ENCODE measurements around the gene YAF2.

The YAF2 gene

DNA sequence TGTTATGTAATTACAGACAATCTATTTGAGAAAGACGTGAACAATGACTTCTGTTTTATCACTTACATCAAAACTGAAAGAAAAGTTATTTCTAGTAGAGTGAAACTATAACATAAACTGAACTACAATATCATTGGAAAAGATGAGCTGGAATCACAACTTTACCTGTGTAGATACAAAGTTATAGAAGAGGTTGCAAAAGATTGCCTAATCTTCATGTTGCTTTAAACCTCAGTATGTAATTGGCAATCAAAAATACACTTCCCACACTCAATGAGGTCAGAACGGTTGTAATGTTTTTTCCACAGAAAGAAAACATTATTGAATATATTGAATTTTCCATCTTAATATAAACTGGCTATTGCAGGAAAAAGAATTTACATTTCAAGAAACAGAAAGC lies 55.7 kb downstream of the YAF2 start:
- TF ChIP-seq, protein P1, sequence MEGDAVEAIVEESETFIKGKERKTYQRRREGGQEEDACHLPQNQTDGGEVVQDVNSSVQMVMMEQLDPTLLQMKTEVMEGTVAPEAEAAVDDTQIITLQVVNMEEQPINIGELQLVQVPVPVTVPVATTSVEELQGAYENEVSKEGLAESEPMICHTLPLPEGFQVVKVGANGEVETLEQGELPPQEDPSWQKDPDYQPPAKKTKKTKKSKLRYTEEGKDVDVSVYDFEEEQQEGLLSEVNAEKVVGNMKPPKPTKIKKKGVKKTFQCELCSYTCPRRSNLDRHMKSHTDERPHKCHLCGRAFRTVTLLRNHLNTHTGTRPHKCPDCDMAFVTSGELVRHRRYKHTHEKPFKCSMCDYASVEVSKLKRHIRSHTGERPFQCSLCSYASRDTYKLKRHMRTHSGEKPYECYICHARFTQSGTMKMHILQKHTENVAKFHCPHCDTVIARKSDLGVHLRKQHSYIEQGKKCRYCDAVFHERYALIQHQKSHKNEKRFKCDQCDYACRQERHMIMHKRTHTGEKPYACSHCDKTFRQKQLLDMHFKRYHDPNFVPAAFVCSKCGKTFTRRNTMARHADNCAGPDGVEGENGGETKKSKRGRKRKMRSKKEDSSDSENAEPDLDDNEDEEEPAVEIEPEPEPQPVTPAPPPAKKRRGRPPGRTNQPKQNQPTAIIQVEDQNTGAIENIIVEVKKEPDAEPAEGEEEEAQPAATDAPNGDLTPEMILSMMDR (IDR thresholded peaks at IDR 0.05), result no peak
- no peak for DNase-seq (ENCODE audit: low spot score)
- Histone ChIP-seq H3K4me3 (no peak overlapping the region), H3K27ac (no peak overlapping the region)

DNA sequence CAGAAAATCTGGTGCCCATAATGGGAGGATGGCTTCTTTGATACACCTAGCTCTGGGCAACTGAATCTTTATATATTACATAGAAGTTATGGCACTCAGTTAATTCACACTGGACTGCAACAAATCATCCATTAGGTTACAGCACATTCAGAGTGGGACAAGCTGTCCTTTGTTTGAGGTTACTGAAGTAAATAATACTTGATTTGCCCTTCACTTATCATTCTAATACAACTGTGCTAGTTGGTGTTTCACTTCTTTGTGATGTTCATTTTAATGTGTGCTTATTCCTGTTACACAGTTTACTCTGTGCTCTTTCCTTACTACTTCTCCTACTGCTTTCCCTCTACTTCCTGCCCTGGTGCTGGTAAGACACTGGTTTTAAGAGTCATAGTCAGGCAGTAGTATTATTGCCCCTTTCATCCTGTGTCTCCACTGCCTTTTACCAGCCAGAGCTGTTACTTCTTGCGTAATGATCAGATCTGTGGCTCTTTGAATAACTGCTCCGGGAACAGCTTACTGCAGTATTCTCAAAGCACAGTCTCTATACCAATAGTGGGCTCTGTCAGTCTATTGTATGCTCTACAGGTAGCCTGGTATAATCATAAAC lies 57.0 kb downstream of the YAF2 start:
- Histone ChIP-seq H3K27ac (no peak overlapping the region), H3K4me3 (no peak overlapping the region)
- TF ChIP-seq, protein P1 (IDR thresholded peaks at IDR 0.05), result no peak
- DNase-seq (ENCODE audit: low spot score), result no peak

DNA sequence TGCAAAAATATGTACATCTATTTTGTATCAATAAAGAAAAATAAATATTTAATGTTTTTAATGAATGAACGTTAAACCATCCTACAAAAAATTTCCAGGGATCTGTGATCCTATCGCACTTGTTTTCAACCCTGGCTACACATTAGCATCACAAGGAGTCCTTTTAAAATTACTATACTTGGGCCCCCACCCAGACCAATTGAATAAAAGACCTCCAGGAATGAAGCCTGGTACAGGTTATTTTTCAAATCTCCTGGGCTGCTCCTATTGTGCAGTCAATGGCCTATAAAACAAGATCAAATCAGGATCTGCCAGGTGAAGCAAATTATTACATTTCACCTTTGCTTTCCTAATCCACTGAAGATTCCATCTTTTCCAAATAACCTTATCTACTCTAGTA lies 59.9 kb downstream of the YAF2 start:
- TF ChIP-seq, protein P1 (IDR thresholded peaks at IDR 0.05), result no peak
- Histone ChIP-seq H3K4me3 (no peak overlapping the region), H3K27ac (no peak overlapping the region)
- no peak for DNase-seq (ENCODE audit: low spot score)

DNA sequence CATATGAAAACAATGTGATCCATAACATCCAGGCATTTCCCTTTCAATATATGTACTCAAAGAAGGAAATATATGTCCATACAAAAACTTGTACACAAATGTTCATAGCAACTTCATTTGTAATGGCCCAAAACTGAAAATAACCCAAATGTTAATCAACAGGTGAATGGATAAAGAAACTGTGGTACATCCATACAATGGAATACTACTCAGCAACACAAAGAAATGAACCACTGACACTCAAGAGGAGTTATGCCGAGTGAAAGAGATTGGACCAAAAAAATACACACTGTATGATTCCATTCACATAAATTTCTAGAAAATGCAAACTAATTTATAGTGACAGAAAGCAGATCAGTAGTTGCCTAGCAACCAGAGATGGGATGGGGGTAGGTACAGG lies 63.1 kb downstream of the YAF2 start:
- no peak for DNase-seq (ENCODE audit: low spot score)
- TF ChIP-seq, protein P1 (IDR thresholded peaks at IDR 0.05), result no peak
- Histone ChIP-seq H3K4me3 (no peak overlapping the region), H3K27ac (no peak overlapping the region)

DNA sequence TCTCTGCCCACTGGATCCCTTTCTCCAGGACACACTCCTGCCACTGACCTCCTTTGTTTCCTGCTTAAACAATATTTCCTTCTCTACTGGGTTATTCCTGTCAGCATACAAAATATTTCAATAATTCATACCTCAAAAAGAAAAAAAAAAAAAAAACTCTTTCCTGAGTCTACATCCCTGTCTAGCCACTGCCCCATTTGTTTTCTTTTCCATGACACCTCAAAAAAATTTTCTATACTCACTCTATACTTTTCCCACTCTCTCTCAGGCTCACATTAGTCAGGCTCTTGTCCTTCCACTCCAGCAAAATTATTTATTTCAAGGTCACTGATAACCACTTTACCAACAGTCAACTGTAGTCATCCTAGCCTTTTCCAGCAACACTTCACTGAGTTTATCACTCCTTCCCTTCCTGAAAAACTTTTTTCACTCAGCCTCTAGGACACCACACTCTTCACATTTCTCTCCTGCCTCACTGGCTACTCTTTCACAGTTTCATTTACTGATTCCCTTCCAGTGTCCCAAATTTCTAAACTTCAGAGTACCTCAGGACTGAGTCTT lies 64.0 kb downstream of the YAF2 start:
- Histone ChIP-seq H3K27ac (no peak overlapping the region), H3K4me3 (no peak overlapping the region)
- no peak for DNase-seq (ENCODE audit: low spot score)
- TF ChIP-seq, protein P1 (IDR thresholded peaks at IDR 0.05), result no peak

DNA sequence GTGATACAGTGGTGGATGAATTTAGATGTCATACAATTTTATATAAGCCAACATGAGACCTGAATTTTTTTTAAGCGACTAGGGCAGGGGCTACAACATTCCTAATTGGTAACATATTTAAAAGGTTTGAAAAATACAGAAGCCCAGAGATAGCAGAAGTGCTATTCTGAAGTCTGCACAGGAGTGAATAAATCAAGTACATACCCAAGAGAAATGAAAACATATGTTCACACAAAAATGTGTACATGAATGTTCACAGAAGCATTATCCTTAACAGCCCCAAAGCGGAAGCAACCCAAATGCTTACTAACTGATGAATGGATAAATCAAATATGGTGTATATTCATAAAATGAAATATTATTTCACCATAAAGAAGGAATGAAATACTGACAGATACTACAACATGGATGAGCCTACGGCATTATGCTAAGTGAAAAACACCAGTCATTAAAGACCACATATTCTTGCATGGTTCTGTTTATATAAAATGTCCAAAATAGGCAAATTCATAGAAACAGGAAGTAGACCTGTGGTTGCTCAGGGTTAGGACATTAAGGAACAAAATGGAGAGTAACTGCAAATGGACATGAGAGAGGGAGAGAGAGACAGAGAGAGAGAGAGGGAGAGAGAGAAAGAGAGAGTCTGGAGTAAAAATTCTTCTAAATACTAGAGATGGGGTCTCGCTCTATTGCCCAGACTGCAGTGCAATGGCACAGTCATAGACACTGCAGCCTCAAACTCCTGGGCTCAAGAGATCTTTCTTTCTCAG lies 65.4 kb downstream of the YAF2 start:
- Histone ChIP-seq H3K4me3 (no peak overlapping the region), H3K27ac (no peak overlapping the region)
- TF ChIP-seq, protein P1 (IDR thresholded peaks at IDR 0.05), result no peak
- DNase-seq (ENCODE audit: low spot score), result no peak

DNA sequence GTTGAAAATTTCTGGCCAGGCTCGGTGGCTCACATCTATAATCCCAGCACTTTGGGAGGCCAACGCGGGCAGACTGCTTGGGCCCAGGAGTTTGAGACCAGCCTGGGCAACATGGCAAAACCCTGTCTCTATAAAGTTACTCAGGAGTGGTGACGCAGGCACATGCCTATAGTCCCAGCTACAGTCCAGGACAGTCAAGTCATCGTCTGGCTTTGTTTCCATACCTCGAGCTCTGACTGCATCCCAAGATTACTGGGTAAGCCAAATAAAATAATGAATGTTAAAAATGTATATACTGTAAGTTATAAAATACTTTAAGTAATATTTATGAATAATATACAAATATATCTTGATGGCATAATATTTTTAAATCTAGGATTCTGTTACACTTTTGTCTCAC lies 70.3 kb downstream of the YAF2 start:
- no peak overlapping the region for H3K27ac ChIP-seq
- H3K4me3 ChIP-seq, result no peak overlapping the region
- DNase-seq (ENCODE audit: low spot score), result no peak
- TF ChIP-seq, protein P1 (IDR thresholded peaks at IDR 0.05), result no peak
